GM12891 (cell line): ENCODE results near the gene APOLD1.
"Not testable (repeated sequence)": the region's sequence is repeated elsewhere in the genome, so short reads cannot be mapped to it uniquely, and the experiment has no call there.

ENCODE experiments used
- DNase-seq: peaks from one replicate; pipeline ENCODE4 v3.0.0; 2011; ENCODE audit warnings: low spot score; ENCODE audit not compliant: insufficient read length
- FAIRE-seq: peaks from 2 replicates; lab custom pipeline; 2011; peaks lifted over from hg19 to GRCh38; lab: Jason Lieb, UNC
- PAX5 ChIP-seq: IDR thresholded peaks from 2 replicates; pipeline ENCODE4 v1.6.1; 2011; ENCODE audit warnings: low read length, moderate library complexity, mild to moderate bottlenecking; ENCODE audit not compliant: insufficient read depth, severe bottlenecking
- POLR2A ChIP-seq: IDR thresholded peaks from 2 replicates; pipeline ENCODE4 v1.6.1; 2011; ENCODE audit warnings: low read depth, low read length, control low read depth
- POLR2AphosphoS5 ChIP-seq: IDR thresholded peaks from 2 replicates; pipeline ENCODE4 v1.6.1; 2011; ENCODE audit warnings: low read depth, low read length, control low read depth
- POU2F2 ChIP-seq: IDR thresholded peaks from 2 replicates; pipeline ENCODE4 v1.6.1; 2011; ENCODE audit warnings: low read depth, mild to moderate bottlenecking, control low read depth, low read length, moderate library complexity
- SPI1 ChIP-seq: IDR thresholded peaks from 2 replicates; pipeline ENCODE4 v1.6.1; 2011; ENCODE audit warnings: low read depth, low read length, control low read depth
- TAF1 ChIP-seq: IDR thresholded peaks from 2 replicates; pipeline ENCODE4 v1.6.1; 2011; ENCODE audit warnings: low read depth, low read length, control low read depth

APOLD1 gene

GRCh38 chr12:12806784-12807516, 21.5 kb downstream of the APOLD1 start:
- no peak for FAIRE-seq
- TF ChIP-seq POU2F2 (no peak), POLR2A (no peak), PAX5 (no peak), POLR2AphosphoS5 (no peak), TAF1 (no peak), SPI1 (no peak)

GRCh38 chr12:12807517-12807903, 22.1 kb downstream of the APOLD1 start:
- DNase-seq, FAIRE-seq: not testable (repeated sequence)

More at GRCh38 chr12:12806784-12807516, 21.5 kb downstream of the APOLD1 start:
- DNase-seq = no peak

- peak; percentile 83 for FAIRE-seq
- TF ChIP-seq SPI1 (peak; percentile 31; the same call in 1 of the 2 replicates), POLR2AphosphoS5 (no peak), POU2F2 (0 out of 2 replicates have a peak, but pooled peaks have one; percentile 36), TAF1 (peak; percentile 21; the same call in 1 of the 2 replicates), PAX5 (no peak), POLR2A (no peak)
- DNase-seq = no peak
Measured at GRCh38 chr12:12807970-12808702, 22.7 kb downstream of the APOLD1 start.

- TF ChIP-seq PAX5 (no peak), SPI1 (no peak), POLR2AphosphoS5 (no peak), TAF1 (no peak), POU2F2 (no peak), POLR2A (no peak)
- FAIRE-seq = no peak
- no peak for DNase-seq
Measured at GRCh38 chr12:12810553-12811021, 25.1 kb downstream of the APOLD1 start.

GRCh38 chr12:12811343-12811742, 25.9 kb downstream of the APOLD1 start:
- DNase-seq (no peak), FAIRE-seq (no peak)
- no peak for TF ChIP-seq SPI1
- TF ChIP-seq PAX5 = no peak
- no peak for TF ChIP-seq POU2F2
- TF ChIP-seq TAF1 = no peak
- no peak for TF ChIP-seq POLR2AphosphoS5
- TF ChIP-seq POLR2A = no peak

GRCh38 chr12:12812174-12812573, 26.7 kb downstream of the APOLD1 start:
- no peak for FAIRE-seq
- TF ChIP-seq POLR2A (no peak), POU2F2 (no peak), SPI1 (no peak), POLR2AphosphoS5 (no peak), TAF1 (no peak), PAX5 (no peak)
- no peak for DNase-seq

GRCh38 chr12:12812618-12813119, 27.2 kb downstream of the APOLD1 start:
- DNase-seq (no peak), FAIRE-seq (peak; percentile 13)
- no peak for TF ChIP-seq POLR2AphosphoS5
- TF ChIP-seq TAF1 = no peak
- TF ChIP-seq POLR2A = no peak
- TF ChIP-seq PAX5 = no peak
- TF ChIP-seq SPI1 = no peak
- TF ChIP-seq POU2F2 = no peak

GRCh38 chr12:12813120-12814101, 28.0 kb downstream of the APOLD1 start, which contains the start of gene DDX47:
TSS of gene DDX47 (plus strand) at chr12:12813346. CDS start at chr12:12813368, 22 bp downstream.
- TF ChIP-seq POLR2AphosphoS5 (peak; percentile 55; the same call in 1 of the 2 replicates), SPI1 (0 out of 2 replicates have a peak, but pooled peaks have one; percentile 13), PAX5 (no peak), POLR2A (peak; percentile 73; the same call in 1 of the 2 replicates), TAF1 (peak; percentile 97), POU2F2 (0 out of 2 replicates have a peak, but pooled peaks have one; percentile 21)
- peak; percentile 65 for DNase-seq
- peak; percentile 94 for FAIRE-seq
